ENCODE data around the gene MCUB.

GRCh38 chr4:109665783-109666485 is 105.9 kb downstream of the MCUB start:
- TF ChIP-seq POLR2A (IDR thresholded peaks at IDR 0.05) (no peak), CTCF (IDR thresholded peaks at IDR 0.05) (no peak)
